Germinal center (tissue), 1 donor: Measurements from ENCODE around the gene PNO1.
A peak's percentile ranks its signal among the peaks of the same experiment; 100 is the strongest.
"Not testable (repeated sequence)": the region's sequence is repeated elsewhere in the genome, so short reads cannot be mapped to it uniquely, and the experiment has no call there.

Experiments used
- DNase-seq: peaks from one replicate; pipeline ENCODE4 v3.0.0; 2012; ENCODE audit warnings: mixed read lengths, low spot score

Gene PNO1

DNA sequence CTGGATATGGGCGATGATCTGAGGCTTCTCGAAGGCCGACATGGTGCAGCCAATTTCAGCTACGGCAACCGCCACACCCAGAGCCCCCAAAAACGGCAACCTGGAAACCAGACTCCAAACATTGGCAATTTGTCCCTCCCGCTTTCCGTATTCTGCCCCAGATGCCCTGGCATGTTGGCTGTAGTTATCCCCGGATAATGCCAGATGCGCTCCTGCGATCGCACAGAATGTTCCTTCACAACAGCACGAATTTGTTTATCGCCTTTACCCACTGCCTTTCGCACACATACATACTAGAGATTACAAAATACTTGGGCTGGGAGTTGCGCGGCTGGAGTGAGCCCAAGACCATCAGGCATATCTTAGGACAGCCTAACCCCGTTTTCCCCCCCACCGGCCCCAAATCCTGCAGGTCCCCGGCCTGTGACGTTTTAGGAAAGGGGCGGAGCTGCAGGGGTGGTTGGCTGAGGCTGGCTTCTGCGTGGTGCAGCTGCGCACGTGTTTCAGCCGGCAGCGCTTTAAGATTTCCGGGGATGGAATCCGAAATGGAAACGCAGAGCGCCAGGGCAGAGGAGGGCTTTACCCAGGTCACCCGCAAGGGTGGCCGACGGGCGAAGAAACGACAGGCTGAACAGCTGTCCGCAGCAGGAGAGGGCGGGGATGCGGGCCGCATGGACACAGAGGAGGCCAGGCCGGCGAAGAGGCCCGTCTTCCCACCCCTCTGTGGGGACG, at the start of gene PNO1:
Gene PNO1, plus strand, starts transcription at position 487 of the 732 bp plus-strand sequence. Its CDS starts 47 bp downstream, at position 534.
- DNase-seq, result peak; percentile 98

DNA sequence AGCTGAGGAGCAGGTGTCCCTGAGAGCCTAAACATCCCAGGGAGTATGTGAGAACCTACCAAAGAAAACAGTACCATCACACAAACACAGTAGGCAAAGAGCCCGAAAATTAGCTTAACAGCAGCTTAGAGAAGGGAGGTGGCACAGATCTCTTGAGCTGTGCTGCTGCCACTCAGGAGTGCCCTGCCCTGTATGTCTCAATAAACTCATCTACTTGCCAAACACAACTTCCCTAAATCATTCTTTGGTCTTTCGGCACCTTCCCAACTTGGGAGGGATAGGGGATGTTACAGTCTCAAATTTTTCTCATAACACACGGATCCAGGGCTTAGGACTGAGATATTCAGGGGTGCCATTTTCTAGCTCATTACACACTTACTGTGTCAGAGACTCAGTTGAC, 49.6 kb upstream of the PNO1 start:
- no peak for DNase-seq

DNA sequence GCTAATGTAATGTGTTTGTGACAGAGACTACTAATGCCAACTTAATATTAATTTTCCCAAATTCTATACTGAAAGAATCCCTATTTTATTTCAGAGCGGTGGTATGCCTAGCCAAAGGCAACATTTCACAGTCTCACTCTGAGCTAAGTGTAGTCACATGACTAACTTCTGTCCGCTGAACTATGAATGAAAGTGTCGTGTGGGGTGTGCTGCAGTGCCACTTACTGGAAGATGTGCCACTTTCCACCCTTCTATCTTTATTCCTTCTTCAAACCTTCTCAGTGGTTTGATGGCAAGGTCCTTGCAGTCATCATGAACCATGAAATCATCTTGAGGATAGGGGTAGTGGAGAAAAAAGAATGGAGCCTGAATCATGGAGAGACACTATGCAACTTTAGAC, 47.6 kb upstream of the PNO1 start:
- peak; percentile 24 for DNase-seq

- no peak for DNase-seq
Observed at GRCh38 chr2:68115965-68116364, 41.7 kb upstream of the PNO1 start.

GRCh38 chr2:68117922-68118321, 39.8 kb upstream of the PNO1 start:
- not testable (repeated sequence) for DNase-seq

- DNase-seq, result no peak
Observed at GRCh38 chr2:68118816-68119215, 38.9 kb upstream of the PNO1 start.

DNA sequence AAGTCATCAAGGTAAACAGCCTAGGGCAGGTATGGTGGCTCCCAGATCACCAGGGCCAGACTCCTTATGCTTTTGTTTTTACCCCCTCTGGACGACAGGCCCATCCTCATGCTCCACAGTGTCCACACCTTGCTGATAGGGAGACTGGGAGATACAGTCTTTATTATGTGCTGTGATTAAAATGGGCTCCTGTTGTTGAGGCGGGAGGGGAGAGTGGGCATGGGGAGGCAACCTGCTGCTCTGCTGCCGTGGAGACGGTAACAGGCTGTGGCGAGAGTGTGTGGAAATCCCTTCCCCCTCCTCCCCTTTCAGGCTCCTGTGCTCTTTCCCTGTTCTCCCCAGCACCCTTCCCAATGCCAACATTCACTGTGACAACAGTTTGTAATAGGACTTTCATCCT, 38.2 kb upstream of the PNO1 start:
- DNase-seq, result no peak

- DNase-seq, result peak; percentile 65
Observed at GRCh38 chr2:68121873-68122679, 35.6 kb upstream of the PNO1 start.

DNA sequence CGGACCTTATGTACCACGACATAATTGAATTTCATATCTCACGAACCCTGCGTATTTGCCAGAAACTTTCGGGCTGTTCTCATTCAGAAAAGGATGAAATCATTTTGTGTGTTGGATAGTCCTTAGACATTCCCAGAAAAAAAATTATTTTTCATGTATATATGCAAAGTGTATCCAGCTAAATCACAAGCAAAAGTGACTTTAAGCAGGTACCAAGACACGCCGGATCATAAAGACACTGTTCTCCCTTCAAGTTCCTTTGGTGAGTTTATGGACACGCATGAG, 35.1 kb upstream of the PNO1 start:
- no peak for DNase-seq

- no peak for DNase-seq
Observed at GRCh38 chr2:68124321-68124720, 33.4 kb upstream of the PNO1 start.

- DNase-seq, result no peak
Observed at GRCh38 chr2:68125821-68126220, 31.9 kb upstream of the PNO1 start.

DNA sequence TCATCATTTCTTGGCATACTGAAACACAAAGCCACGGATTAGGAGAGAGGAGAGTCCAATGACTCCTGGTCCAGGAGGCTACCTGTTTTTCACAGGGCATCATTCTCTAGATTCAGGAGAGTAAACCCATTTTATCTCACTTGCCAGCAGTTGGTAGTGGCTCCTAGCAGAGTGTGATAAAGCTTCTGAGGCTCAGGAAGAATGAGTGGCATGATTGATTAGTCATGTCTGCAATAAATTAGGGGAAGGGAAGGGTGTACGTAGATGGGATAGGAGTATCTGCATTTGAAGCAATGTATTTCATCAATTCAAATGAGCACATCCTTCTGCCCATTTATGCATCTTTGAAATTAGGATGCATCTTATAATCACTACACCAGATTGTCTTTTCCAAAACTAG, 31.1 kb upstream of the PNO1 start:
- no peak for DNase-seq

DNA sequence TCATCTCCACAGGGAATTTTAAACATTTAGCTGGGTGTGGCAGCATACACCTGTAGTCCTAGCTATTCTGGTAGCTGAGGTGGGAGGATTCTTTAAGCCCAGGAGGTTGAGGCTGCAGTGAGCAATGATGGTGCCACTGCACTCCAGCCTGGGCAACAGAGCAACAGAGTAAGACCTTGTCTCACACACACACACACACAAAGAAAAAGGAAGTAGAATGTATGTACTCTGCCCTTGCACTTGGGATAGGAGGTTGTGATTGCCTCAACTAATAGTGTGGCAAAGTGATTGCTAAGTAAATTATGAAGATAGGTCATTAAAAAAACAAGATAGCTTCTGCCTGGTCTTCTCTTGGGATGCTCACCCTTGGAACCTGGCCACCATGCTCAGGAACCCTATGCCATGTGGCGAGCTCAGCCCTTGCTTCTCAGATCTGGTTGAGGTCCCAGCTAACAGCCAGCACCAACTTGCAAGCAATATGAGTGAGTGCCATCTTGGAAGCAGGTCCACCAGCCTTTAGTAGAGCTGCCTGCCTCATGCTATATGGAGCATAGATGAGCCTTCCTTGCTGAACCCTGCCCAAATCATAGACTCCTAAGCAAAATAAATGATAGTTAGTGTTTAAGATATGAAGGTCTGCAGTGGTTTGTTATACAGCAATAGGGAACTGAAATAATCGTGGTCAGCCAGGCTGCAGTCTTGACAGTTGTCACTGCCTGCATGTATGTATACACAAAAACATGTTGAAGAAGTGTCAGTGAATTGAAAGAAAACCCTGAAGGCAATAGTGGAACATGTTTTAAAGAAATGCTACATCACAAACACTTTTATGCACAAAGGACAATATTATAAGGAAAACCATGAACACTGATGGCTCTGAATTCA, 30.1 kb upstream of the PNO1 start:
- DNase-seq, result no peak

DNA sequence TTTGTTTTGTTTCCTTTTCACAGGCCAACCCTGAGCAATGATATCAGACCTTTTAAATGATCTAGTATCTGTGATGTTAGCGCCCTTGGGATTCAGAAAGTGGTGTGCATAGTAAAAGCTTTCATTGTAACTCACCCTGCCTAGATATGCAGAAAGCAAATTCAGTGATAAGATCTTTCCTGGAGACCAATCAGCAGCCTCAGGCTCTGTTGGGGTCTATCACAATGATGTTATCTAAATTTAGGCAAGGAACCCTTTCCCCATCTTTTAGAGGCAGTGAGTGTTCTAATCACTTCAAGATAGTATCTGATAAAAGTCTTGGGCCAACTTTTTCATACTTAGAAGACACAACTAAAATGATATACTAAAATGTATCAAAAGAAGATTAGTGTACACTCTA, 23.6 kb upstream of the PNO1 start:
- no peak for DNase-seq

GRCh38 chr2:68134554-68134953, 23.1 kb upstream of the PNO1 start:
- DNase-seq, result no peak

- no peak for DNase-seq
Observed at GRCh38 chr2:68135448-68136320, 22.0 kb upstream of the PNO1 start.

GRCh38 chr2:68141875-68142274, 15.8 kb upstream of the PNO1 start:
- no peak for DNase-seq

DNA sequence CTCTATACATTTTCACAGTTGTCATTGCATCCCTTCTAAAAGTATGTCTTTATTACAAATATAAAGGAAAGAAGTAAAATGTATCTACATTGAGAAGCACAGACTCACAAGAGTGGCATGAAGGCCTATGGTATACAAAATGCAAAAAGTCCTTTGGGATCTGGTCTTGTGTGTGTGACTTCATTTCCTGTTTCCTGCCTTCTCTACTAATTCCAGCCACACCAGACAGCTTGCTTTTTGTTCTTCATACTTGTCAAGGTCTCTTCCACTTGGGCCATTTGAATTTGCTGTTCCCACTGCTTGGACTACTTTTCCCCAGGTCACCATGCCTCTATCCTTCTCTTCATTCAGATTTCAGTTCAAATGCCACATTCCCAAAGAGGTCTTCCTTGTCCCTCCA, 6.7 kb upstream of the PNO1 start:
- DNase-seq, result no peak

GRCh38 chr2:68152681-68153347, 4.9 kb upstream of the PNO1 start:
- DNase-seq, result no peak

- DNase-seq, result no peak
Observed at GRCh38 chr2:68155618-68156017, 2.1 kb upstream of the PNO1 start.

- DNase-seq, result peak; percentile 7
Observed at GRCh38 chr2:68156419-68156818, 1.3 kb upstream of the PNO1 start.
